ENCODE measurements around the gene NOC4L. TPM values are rescaled to one million over a fixed set of nuclear protein-coding genes. Genes with fewer than 3 reads are reported as not detected.
A peak's percentile ranks its signal among the peaks of the same experiment; 100 is the strongest.

The NOC4L gene
- total RNA-seq, 1 donor from 2014 or later: 15.8 TPM

- Histone ChIP-seq H3K27me3 (ENCODE audit: low read depth) (no peaks in the 10 kb centered on the region), H3K9me3 (no peaks in the 10 kb centered on the region), H3K4me1 (peaks cover 14% of the 10 kb centered on the region), H3K36me3 (no peaks in the 10 kb centered on the region), H3K4me3 (peak overlapping the region; percentile 23), H3K27ac (peak overlapping the region; percentile 11)
- intact Hi-C loops (cut with DNase I): no loop called here
- TF ChIP-seq CTCF (IDR thresholded peaks at IDR 0.05): no peak
- ATAC-seq (no peak), DNase-seq (no peak)
Measured at GRCh38 chr12:132161796-132162507, 17.7 kb downstream of the NOC4L start.

GRCh38 chr12:132162508-132163031 is 18.3 kb downstream of the NOC4L start:
- Histone ChIP-seq H3K4me1 (peaks cover 14% of the 10 kb centered on the region), H3K27me3 (ENCODE audit: low read depth) (no peaks in the 10 kb centered on the region), H3K9me3 (no peaks in the 10 kb centered on the region), H3K36me3 (no peaks in the 10 kb centered on the region), H3K4me3 (peak overlapping the region; percentile 23), H3K27ac (peak overlapping the region; percentile 11)
- DNase-seq (peak; percentile 59), ATAC-seq (peak; percentile 75 to 78)
- no peak for TF ChIP-seq CTCF (IDR thresholded peaks at IDR 0.05)
- intact Hi-C loops (cut with DNase I): no loop called here

GRCh38 chr12:132163041-132163910 is 19.0 kb downstream of the NOC4L start:
- Histone ChIP-seq H3K4me1 (peaks cover 14% of the 10 kb centered on the region), H3K27ac (no peak overlapping the region), H3K36me3 (no peaks in the 10 kb centered on the region), H3K27me3 (ENCODE audit: low read depth) (peaks cover under 1% of the 10 kb centered on the region), H3K4me3 (peak overlapping the region; percentile 23), H3K9me3 (no peaks in the 10 kb centered on the region)
- intact Hi-C loops (cut with DNase I): no loop called here
- TF ChIP-seq CTCF (IDR thresholded peaks at IDR 0.05): no peak
- ATAC-seq (peak; percentile 34 to 44), DNase-seq (no peak)

- H3K27ac ChIP-seq: no peak overlapping the region
- intact Hi-C loops (cut with DNase I): no loop called here
- no peak for DNase-seq
Measured at GRCh38 chr12:132163911-132164288, 19.6 kb downstream of the NOC4L start.

More at GRCh38 chr12:132163911-132164288, 19.6 kb downstream of the NOC4L start:
- no peak for ATAC-seq
- Histone ChIP-seq H3K27me3 (ENCODE audit: low read depth) (peaks cover 4% of the 10 kb centered on the region), H3K4me1 (peaks cover 14% of the 10 kb centered on the region), H3K4me3 (no peak overlapping the region), H3K36me3 (no peaks in the 10 kb centered on the region), H3K9me3 (no peaks in the 10 kb centered on the region)
- no peak for TF ChIP-seq CTCF (IDR thresholded peaks at IDR 0.05)
